ENCODE measurements around the gene TMEM44. TPM values are rescaled to one million over a fixed set of nuclear protein-coding genes. Genes with fewer than 3 reads are reported as not detected.
"Not testable (repeated sequence)": the region's sequence is repeated elsewhere in the genome, so short reads cannot be mapped to it uniquely, and the experiment has no call there.

TMEM44 gene
- total RNA-seq, 1 donor from 2014 or later = 31.8 TPM

- FAIRE-seq (no peak), DNase-seq (ENCODE audit: low spot score in 2 of 2) (no peak)
Observed at GRCh38 chr3:194617143-194617671, 16.0 kb downstream of the TMEM44 start.

GRCh38 chr3:194615226-194615625 is 18.0 kb downstream of the TMEM44 start:
- DNase-seq (ENCODE audit: low spot score in 2 of 2) = no peak
- no peak for FAIRE-seq

- FAIRE-seq = no peak
Observed at GRCh38 chr3:194612221-194612620, 21.0 kb downstream of the TMEM44 start.

GRCh38 chr3:194610689-194611088 is 22.5 kb downstream of the TMEM44 start:
- FAIRE-seq (no peak), DNase-seq (ENCODE audit: low spot score in 2 of 2) (no peak)

More at GRCh38 chr3:194612221-194612620, 21.0 kb downstream of the TMEM44 start:
- no peak for DNase-seq (ENCODE audit: low spot score in 2 of 2)

- DNase-seq (ENCODE audit: low spot score in 2 of 2) (no peak), FAIRE-seq (no peak)
Observed at GRCh38 chr3:194609601-194610000, 23.6 kb downstream of the TMEM44 start.

GRCh38 chr3:194608981-194609380 is 24.2 kb downstream of the TMEM44 start:
- FAIRE-seq (no peak), DNase-seq (ENCODE audit: low spot score in 2 of 2) (no peak)

GRCh38 chr3:194607592-194608389 is 25.4 kb downstream of the TMEM44 start:
- DNase-seq (ENCODE audit: low spot score in 2 of 2) = no peak
- FAIRE-seq = no peak

GRCh38 chr3:194606941-194607340 is 26.3 kb downstream of the TMEM44 start:
- no peak for FAIRE-seq
- DNase-seq (ENCODE audit: low spot score in 2 of 2) = no peak

- FAIRE-seq = no peak
- no peak for DNase-seq (ENCODE audit: low spot score in 2 of 2)
Observed at GRCh38 chr3:194606163-194606562, 27.1 kb downstream of the TMEM44 start.

- not testable (repeated sequence) for DNase-seq (ENCODE audit: low spot score in 2 of 2); FAIRE-seq
Observed at GRCh38 chr3:194605314-194605713, 27.9 kb downstream of the TMEM44 start.

- DNase-seq (ENCODE audit: low spot score in 2 of 2) (no peak), FAIRE-seq (no peak)
Observed at GRCh38 chr3:194604837-194605236, 28.4 kb downstream of the TMEM44 start.

- FAIRE-seq = no peak
- DNase-seq (ENCODE audit: low spot score in 2 of 2) = no peak
Observed at GRCh38 chr3:194604126-194604525, 29.1 kb downstream of the TMEM44 start.

- no peak for FAIRE-seq
- no peak for DNase-seq (ENCODE audit: low spot score in 2 of 2)
Observed at GRCh38 chr3:194602669-194603171, 30.5 kb downstream of the TMEM44 start.

- no peak for DNase-seq (ENCODE audit: low spot score in 2 of 2)
Observed at GRCh38 chr3:194598771-194599557, 34.3 kb downstream of the TMEM44 start.

GRCh38 chr3:194596906-194597305 is 36.3 kb downstream of the TMEM44 start:
- DNase-seq (ENCODE audit: low spot score in 2 of 2) = no peak
- no peak for FAIRE-seq

More at GRCh38 chr3:194598771-194599557, 34.3 kb downstream of the TMEM44 start:
- FAIRE-seq = no peak

GRCh38 chr3:194592798-194593752 is 40.1 kb downstream of the TMEM44 start:
- DNase-seq (ENCODE audit: low spot score in 2 of 2) (no peak), FAIRE-seq (no peak)

GRCh38 chr3:194588741-194589140 is 44.5 kb downstream of the TMEM44 start:
- no peak for DNase-seq (ENCODE audit: low spot score in 2 of 2)
- FAIRE-seq = no peak

- FAIRE-seq = no peak
Observed at GRCh38 chr3:194588236-194588635, 45.0 kb downstream of the TMEM44 start.

GRCh38 chr3:194587438-194587931 is 45.7 kb downstream of the TMEM44 start:
- FAIRE-seq (no peak), DNase-seq (ENCODE audit: low spot score in 2 of 2) (peak in 1 of 2 donors; percentile 39)

More at GRCh38 chr3:194588236-194588635, 45.0 kb downstream of the TMEM44 start:
- DNase-seq (ENCODE audit: low spot score in 2 of 2) = no peak

- FAIRE-seq = no peak
- DNase-seq (ENCODE audit: low spot score in 2 of 2) = no peak
Observed at GRCh38 chr3:194586836-194587235, 46.4 kb downstream of the TMEM44 start.

Data from frontal cortex (tissue), 4 donors.